H1 (cell line): ENCODE data around the gene VSTM2B. TPM values are rescaled to one million over a fixed set of nuclear protein-coding genes. Genes with fewer than 3 reads are reported as not detected.

Source experiments
- CTCF ChIA-PET: fragments of 300-600 bp; sonication (Branson Sonifier 250); formaldehyde crosslinking; loops from one replicate; lab custom pipeline; 2021; ENCODE audit not compliant: partially characterized antibody; lab: Charles Lee
- POLR2A ChIA-PET: fragments of 300-600 bp; sonication (Branson Sonifier 250); formaldehyde crosslinking; loops from one replicate; lab custom pipeline; 2021; ENCODE audit warnings: inconsistent platforms; ENCODE audit not compliant: partially characterized antibody; lab: Charles Lee
- DNase-seq, 2 experiments: peaks; one replicate each; pipeline versions ENCODE4 v3.0.0 to v3.0.0-alpha.2; 2010 to 2022; ENCODE audit warnings: low spot score in 2 of 2, low read depth in 1 of 2, mixed read lengths in 1 of 2
- FAIRE-seq: peaks from 2 replicates; lab custom pipeline; 2011; peaks lifted over from hg19 to GRCh38; lab: Jason Lieb, UNC
- H2AFZ ChIP-seq: 2 replicates; pipeline ENCODE4 v1.8.1; 2012; ENCODE audit warnings: low read length, inconsistent platforms
- H2AK5ac ChIP-seq: 2 replicates; pipeline ENCODE4 v1.6.1; 2013; ENCODE audit warnings: low read depth, low read length
- H2BK120ac ChIP-seq: replicated peaks from 2 replicates; pipeline ENCODE3; 2013; ENCODE audit warnings: low read depth, low read length, inconsistent platforms
- H2BK12ac ChIP-seq: 2 replicates; pipeline ENCODE4 v1.6.1; 2013; ENCODE audit warnings: low read depth, low read length
- H2BK15ac ChIP-seq: 2 replicates; pipeline ENCODE4 v1.6.1; 2013; ENCODE audit warnings: low read length
- H2BK20ac ChIP-seq: 2 replicates; pipeline ENCODE4 v1.6.1; 2013; ENCODE audit warnings: low read length
- H2BK5ac ChIP-seq: 2 replicates; pipeline ENCODE4 v1.6.1; 2013; ENCODE audit warnings: low read depth, low read length
- H3K14ac ChIP-seq: 2 replicates; pipeline ENCODE4 v1.6.1; 2013; ENCODE audit warnings: inconsistent platforms; ENCODE audit not compliant: insufficient read length
- H3K18ac ChIP-seq: 2 replicates; pipeline ENCODE4 v1.6.1; 2013; ENCODE audit warnings: low read length; ENCODE audit errors: extremely low read depth
- H3K23ac ChIP-seq: 2 replicates; pipeline ENCODE4 v1.6.1; 2013; ENCODE audit warnings: inconsistent platforms; ENCODE audit not compliant: insufficient read length
- H3K23me2 ChIP-seq: 2 replicates; pipeline ENCODE4 v1.6.1; 2013; ENCODE audit warnings: low read depth, low read length
- H3K27ac ChIP-seq: 2 replicates; pipeline ENCODE4 v1.6.1; 2011; ENCODE audit warnings: low read depth, low read length, inconsistent platforms
- H3K27me3 ChIP-seq, 4 experiments: replicated peaks in 1 of 4; 1 replicate in 1 of 4; 2 replicates in 3 of 4; pipeline versions ENCODE4 v1.6.1 to v1.8.1; 2011 to 2013; ENCODE audit warnings: low read length in 3 of 4, mild to moderate bottlenecking in 3 of 4, inconsistent platforms in 2 of 4, mixed read lengths in 2 of 4, moderate library complexity in 1 of 4; ENCODE audit not compliant: control insufficient read depth in 3 of 4, insufficient read depth in 3 of 4; ENCODE audit errors: extremely low read depth in 1 of 4
- H3K36me3 ChIP-seq, 4 experiments: 2 replicates each; pipeline versions ENCODE4 v1.6.1 to v1.8.1; 2011 to 2013; ENCODE audit warnings: mild to moderate bottlenecking in 4 of 4, low read length in 3 of 4, moderate library complexity in 2 of 4, control low read depth in 1 of 4, inconsistent platforms in 1 of 4; ENCODE audit not compliant: insufficient read depth in 4 of 4, control insufficient read depth in 2 of 4
- H3K4ac ChIP-seq: replicated peaks from 2 replicates; pipeline ENCODE3; 2013; ENCODE audit warnings: low read length, low read depth, mixed read lengths, inconsistent platforms; ENCODE audit not compliant: insufficient read length
- H3K4me1 ChIP-seq, 4 experiments: replicated peaks in 1 of 4; 1 replicate in 1 of 4; 2 replicates in 3 of 4; pipeline versions ENCODE4 v1.6.1 to v1.8.1; 2011 to 2013; ENCODE audit warnings: low read length in 3 of 4, inconsistent platforms in 2 of 4, mixed read lengths in 1 of 4; ENCODE audit not compliant: insufficient read depth in 4 of 4, control insufficient read depth in 3 of 4
- H3K4me2 ChIP-seq, 2 experiments: 2 replicates each; pipeline versions ENCODE4 v1.6.1 to v1.8.1; 2011 to 2013; ENCODE audit warnings: low read depth in 2 of 2, low read length in 2 of 2, control low read depth in 1 of 2, inconsistent platforms in 1 of 2, mild to moderate bottlenecking in 1 of 2; ENCODE audit not compliant: insufficient read depth in 1 of 2
- H3K4me3 ChIP-seq, 4 experiments: fragments of 200-600, 300-600 bp in 1 of 4; sonication (generic), shearing (Covaris generic), sonication (Bioruptor Twin) in 1 of 4; 2 replicates each; pipeline versions ENCODE4 v1.5.1 to v1.8.1; 2011 to 2016; ENCODE audit warnings: low read length in 4 of 4, low read depth in 3 of 4, control low read depth in 2 of 4, inconsistent platforms in 2 of 4, mild to moderate bottlenecking in 2 of 4, mixed read lengths in 1 of 4, moderate library complexity in 1 of 4; ENCODE audit not compliant: insufficient read depth in 2 of 4; ENCODE audit errors: extremely low read depth in 1 of 4
- H3K56ac ChIP-seq: replicated peaks from 2 replicates; pipeline ENCODE3; 2013; ENCODE audit warnings: low read depth, mild to moderate bottlenecking, mixed read lengths, low read length, inconsistent platforms; ENCODE audit not compliant: insufficient read length
- H3K79me1 ChIP-seq: 2 replicates; pipeline ENCODE4 v1.6.1; 2013; ENCODE audit warnings: low read depth, low read length, control low read depth
- H3K79me2 ChIP-seq, 2 experiments: 2 replicates each; pipeline versions ENCODE4 v1.6.1 to v1.8.1; 2012 to 2013; ENCODE audit warnings: low read length in 2 of 2, mild to moderate bottlenecking in 2 of 2, inconsistent platforms in 1 of 2; ENCODE audit not compliant: insufficient read depth in 2 of 2, control insufficient read depth in 1 of 2
- H3K9ac ChIP-seq, 4 experiments: replicated peaks in 1 of 4; 1 replicate in 1 of 4; 2 replicates in 3 of 4; pipeline versions ENCODE4 v1.6.1 to v1.8.1; 2011 to 2013; ENCODE audit warnings: low read depth in 3 of 4, low read length in 3 of 4, control low read depth in 2 of 4, mild to moderate bottlenecking in 2 of 4, moderate library complexity in 2 of 4, inconsistent platforms in 1 of 4; ENCODE audit errors: extremely low read depth in 1 of 4
- H3K9me3 ChIP-seq, 2 experiments: 2 replicates each; pipeline versions ENCODE4 v1.6.1 to v1.8.1; 2012 to 2013; ENCODE audit warnings: mild to moderate bottlenecking in 2 of 2, moderate library complexity in 2 of 2, control low read depth in 1 of 2, inconsistent platforms in 1 of 2, low read depth in 1 of 2, low read length in 1 of 2, mixed read lengths in 1 of 2; ENCODE audit not compliant: insufficient read depth in 2 of 2
- H4K20me1 ChIP-seq, 2 experiments: replicated peaks in 1 of 2; 2 replicates each; pipeline versions ENCODE3 to v1.8.1; 2011 to 2013; ENCODE audit warnings: inconsistent platforms in 2 of 2, low read length in 2 of 2, mild to moderate bottlenecking in 1 of 2; ENCODE audit not compliant: insufficient read depth in 2 of 2, control insufficient read depth in 1 of 2
- H4K5ac ChIP-seq: 2 replicates; pipeline ENCODE4 v1.6.1; 2013; ENCODE audit warnings: low read length, low read depth, mixed read lengths, inconsistent platforms; ENCODE audit not compliant: insufficient read length
- H4K8ac ChIP-seq: 2 replicates; pipeline ENCODE4 v1.8.0; 2013; ENCODE audit warnings: mild to moderate bottlenecking, moderate library complexity, low read length, inconsistent platforms; ENCODE audit not compliant: insufficient read depth; ENCODE audit errors: extremely low read depth
- H4K91ac ChIP-seq: replicated peaks from 2 replicates; pipeline ENCODE3; 2013; ENCODE audit warnings: low read length, mixed read lengths, inconsistent platforms; ENCODE audit not compliant: insufficient read length
- ASH2L ChIP-seq: fragments of 200-600, 300-600 bp; sonication (generic); IDR thresholded peaks from one replicate; pipeline ENCODE4 v1.7.1; 2017; ENCODE audit warnings: low read length
- BACH1 ChIP-seq: IDR thresholded peaks from 2 replicates; pipeline ENCODE4 v1.6.1; 2012; ENCODE audit warnings: low read length, improper control_type of control experiment
- BCL11A ChIP-seq, 2 experiments: IDR thresholded peaks; one replicate each; pipeline ENCODE4 v1.6.1; 2011; ENCODE audit warnings: low read depth in 2 of 2, low read length in 2 of 2, mild to moderate bottlenecking in 2 of 2
- CBX8 ChIP-seq: fragments of 300-800, 300-1000 bp; sonication (generic); IDR thresholded peaks from 2 replicates; pipeline ENCODE4 v1.7.1; 2016; ENCODE audit warnings: low read depth, low read length, borderline replicate concordance
- EGR1 ChIP-seq: IDR thresholded peaks from 2 replicates; pipeline ENCODE4 v1.6.1; 2011; ENCODE audit warnings: low read depth, low read length, borderline replicate concordance
- EZH2 ChIP-seq: fragments of 200-600 bp; sonication (generic); IDR thresholded peaks from 2 replicates; pipeline ENCODE4 v1.7.1; 2012; ENCODE audit warnings: low read depth, mild to moderate bottlenecking, moderate library complexity, low read length, inconsistent platforms; ENCODE audit not compliant: severe bottlenecking
- JUND ChIP-seq: IDR thresholded peaks from 2 replicates; pipeline ENCODE4 v1.6.1; 2011; ENCODE audit warnings: mild to moderate bottlenecking, improper control_type of control experiment, low read length
- KDM5A ChIP-seq: fragments of 200-600 bp; IDR thresholded peaks from 2 replicates; pipeline ENCODE4 v1.7.1; 2012; ENCODE audit warnings: mild to moderate bottlenecking, low read length, inconsistent platforms, mixed read lengths
- RAD21 ChIP-seq, 2 experiments: IDR thresholded peaks in 1 of 2; conservative IDR thresholded peaks in 1 of 2; 2 replicates each; pipeline ENCODE4 v1.6.1; 2011; ENCODE audit warnings: low read depth in 2 of 2, low read length in 2 of 2, improper control_type of control experiment in 1 of 2, inconsistent platforms in 1 of 2, mild to moderate bottlenecking in 1 of 2, moderate library complexity in 1 of 2
- RNF2 ChIP-seq: fragments of 200-900, 300-1000 bp; sonication (generic); IDR thresholded peaks from 2 replicates; pipeline ENCODE4 v1.7.1; 2016; ENCODE audit warnings: borderline replicate concordance, low read depth, mild to moderate bottlenecking, antibody characterized with exemption, low read length; ENCODE audit not compliant: poor library complexity, severe bottlenecking; ENCODE audit errors: missing control alignments
- SIX5 ChIP-seq: IDR thresholded peaks from 2 replicates; pipeline ENCODE4 v1.6.1; 2011; ENCODE audit warnings: mild to moderate bottlenecking, low read depth, low read length
- SP1 ChIP-seq: IDR thresholded peaks from 2 replicates; pipeline ENCODE4 v1.6.1; 2011; ENCODE audit warnings: low read depth, low read length
- SP4 ChIP-seq: IDR thresholded peaks from 2 replicates; pipeline ENCODE4 v1.6.1; 2012; ENCODE audit warnings: low read length, inconsistent platforms
- YY1 ChIP-seq: IDR thresholded peaks from 2 replicates; pipeline ENCODE4 v1.6.1; 2011; ENCODE audit warnings: low read depth, mild to moderate bottlenecking, low read length
- WGBS, 2 experiments: shearing (Covaris generic) in 1 of 2; methylation state at CpG; one replicate each; pipeline versions ENCODE4 v1.1.6 to v1.1.7; 2013 to 2015; ENCODE audit warnings: low lambda C conversion rate in 2 of 2, mixed read lengths in 2 of 2, inconsistent platforms in 1 of 2, low coverage in 1 of 2, missing lambda C conversion rate in 1 of 2; ENCODE audit not compliant: insufficient replicate concordance in 2 of 2, insufficient coverage in 1 of 2, insufficient read length in 1 of 2; ENCODE audit errors: extremely low coverage in 1 of 2, missing lambda C conversion rate in 1 of 2; 5-methylcytosine and 5-hydroxymethylcytosine counted together
- polyA plus RNA-seq, 7 experiments: library from polyadenylated mRNA; depleted of rRNA in 3 of 7; stranded (reverse) in 5 of 7; unstranded in 2 of 7; fragments of >200 nt in 5 of 7; fragments of 200-250 nt in 2 of 7; gene quantifications; 1 replicate in 5 of 7; 2 replicates in 1 of 7; 4 replicates in 1 of 7; pipeline versions ENCODE4 v1.2.1 to v1.2.3, GENCODE V29; 2011 to 2013; ENCODE audit warnings: missing spikeins in 2 of 7, mixed read lengths in 2 of 7
- total RNA-seq: library from RNA; stranded (reverse); fragmentation: NEBNext Ultra II Directional; extraction: Animal tissue kit (Norgen Biotek cat#: 25700); gene quantifications from 2 replicates; pipeline ENCODE4 v1.2.1, GENCODE V29; 2021
- TF ChIP-seq, protein P1 (sequence below): IDR thresholded peaks from 2 replicates; pipeline ENCODE4 v1.6.1; 2012; ENCODE audit warnings: inconsistent platforms

Gene VSTM2B
- total and polyA plus RNA-seq, 2 of the 8 experiments (the other 6 are each of a cell fraction or from before 2014, with no cell fraction given), result 0.82 to 1.5 TPM

DNA sequence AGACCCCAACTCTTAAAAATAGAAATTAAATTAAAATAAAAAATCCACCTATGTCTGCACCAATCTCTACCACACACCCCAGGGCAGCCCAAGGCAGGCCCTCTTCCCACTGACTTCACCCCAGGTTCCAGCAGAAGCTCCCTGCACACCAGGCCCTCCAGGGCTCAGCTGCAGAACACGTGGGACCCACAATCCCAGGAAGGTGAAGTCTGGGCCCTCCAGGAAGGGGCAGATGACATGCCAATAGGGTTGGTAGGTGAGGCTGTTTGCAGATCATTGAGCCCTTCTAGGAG lies 19.2 kb upstream of the VSTM2B start:
- CTCF ChIA-PET, result interaction anchor here (0.7 to 1.5 kb wide), 7 partner anchors 13 to 227 kb away, joined by 3 to 5 read pairs (median 3); no protein-coding TSS in a partner anchor
- WGBS, 2 experiments, result 83% methylated on average over 1 of the region's 1 CpG; no CpG with 5 or more reads in 1 of the 2 experiments
- no peak for FAIRE-seq
- TF ChIP-seq, protein P1, sequence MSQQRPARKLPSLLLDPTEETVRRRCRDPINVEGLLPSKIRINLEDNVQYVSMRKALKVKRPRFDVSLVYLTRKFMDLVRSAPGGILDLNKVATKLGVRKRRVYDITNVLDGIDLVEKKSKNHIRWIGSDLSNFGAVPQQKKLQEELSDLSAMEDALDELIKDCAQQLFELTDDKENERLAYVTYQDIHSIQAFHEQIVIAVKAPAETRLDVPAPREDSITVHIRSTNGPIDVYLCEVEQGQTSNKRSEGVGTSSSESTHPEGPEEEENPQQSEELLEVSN, result no peak
- TF ChIP-seq YY1, result no peak
- no peak for TF ChIP-seq KDM5A
- no peak for TF ChIP-seq SIX5
- TF ChIP-seq CBX8, result no peak
- TF ChIP-seq BACH1, result no peak
- TF ChIP-seq SP1, result no peak
- TF ChIP-seq BCL11A (IDR thresholded peaks at IDR 0.05; ENCODE audit: low read depth in 2 of 2, low read length in 2 of 2), result no peak
- no peak for TF ChIP-seq SP4
- no peak for TF ChIP-seq JUND
- no peak for TF ChIP-seq EGR1
- no peak for TF ChIP-seq ASH2L
- no peak for TF ChIP-seq RAD21 (IDR thresholded peaks at IDR 0.05 in 1 of 2, conservative IDR thresholded peaks at IDR 0.05 in 1 of 2; ENCODE audit: low read depth in 2 of 2, low read length in 2 of 2)
- TF ChIP-seq RNF2, result no peak
- no peak for TF ChIP-seq EZH2

More for the DNA sequence above, 19.2 kb upstream of the VSTM2B start:
- Histone ChIP-seq H3K27ac (no peak overlapping the region), H3K4me2 (no peak overlapping the region), H4K5ac (no peak overlapping the region), H3K4ac (no peak overlapping the region), H2BK12ac (no peak overlapping the region), H3K79me2 (no peaks in the 10 kb centered on the region), H2BK120ac (no peak overlapping the region), H3K56ac (no peak overlapping the region), H4K91ac (no peak overlapping the region), H4K20me1 (no peaks in the 10 kb centered on the region), H2BK15ac (no peak overlapping the region), H4K8ac (no peak overlapping the region), H2AK5ac (no peak overlapping the region), H3K4me3 (no peak overlapping the region), H3K23ac (no peak overlapping the region), H3K18ac (no peak overlapping the region), H3K36me3 (no peaks in the 10 kb centered on the region), H3K27me3 (no peaks in the 10 kb centered on the region; a peak in 1 of 7 replicates), H3K79me1 (no peaks in the 10 kb centered on the region), H3K23me2 (no peaks in the 10 kb centered on the region), H2BK20ac (no peak overlapping the region), H3K4me1 (peaks cover 0 to 12% (median 3%) of the 10 kb centered on the region in 4 experiments; a peak in 3 of 7 replicates), H3K14ac (no peak overlapping the region), H3K9ac (no peak overlapping the region), H2AFZ (no peak overlapping the region), H2BK5ac (no peak overlapping the region), H3K9me3 (no peaks in the 10 kb centered on the region)
- no peak for DNase-seq
- POLR2A ChIA-PET, result no interaction called here
